K562 (cell line): ENCODE results near the gene ZMPSTE24. TPM values are rescaled to one million over a fixed set of nuclear protein-coding genes. Genes with fewer than 3 reads are reported as not detected.

Experiments
- ADNP ChIP-seq: fragments of 200-800 bp; sonication (Bioruptor generic); IDR thresholded peaks from 2 replicates; pipeline ENCODE4 v1.6.1; 2016; ENCODE audit warnings: missing genetic modification characterization, missing compliant biosample characterization
- ARID1B ChIP-seq: fragments of 450-650 bp; IDR thresholded peaks from 2 replicates; pipeline ENCODE4 v1.6.1; 2016; ENCODE audit warnings: antibody characterized with exemption, mild to moderate bottlenecking, inconsistent platforms
- JUND ChIP-seq, 2 experiments: IDR thresholded peaks; 2 replicates in 1 of 2; 3 replicates in 1 of 2; pipeline ENCODE4 v1.6.1; 2011; ENCODE audit warnings: borderline replicate concordance in 2 of 2, low read depth in 2 of 2, low read length in 2 of 2, improper control_type of control experiment in 1 of 2, missing biosample characterization in 1 of 2, missing genetic modification characterization in 1 of 2, missing genetic modification reagents in 1 of 2
- MEIS2 ChIP-seq: fragments of 450-650 bp; IDR thresholded peaks from 2 replicates; pipeline ENCODE4 v1.6.1; 2014; ENCODE audit warnings: mild to moderate bottlenecking; ENCODE audit not compliant: partially characterized antibody
- TAL1 ChIP-seq: fragments of 450-650 bp; IDR thresholded peaks from 2 replicates; pipeline ENCODE4 v1.6.1; 2016; ENCODE audit warnings: mild to moderate bottlenecking
- TCF3 ChIP-seq: sonication (generic); formaldehyde crosslinking; IDR thresholded peaks from 2 replicates; pipeline ENCODE4 v1.4.0; 2020; ENCODE audit warnings: mild to moderate bottlenecking, missing genetic modification reagents
- TEAD4 ChIP-seq, 2 experiments: sonication (generic) in 1 of 2; formaldehyde crosslinking in 1 of 2; IDR thresholded peaks; 2 replicates each; pipeline versions ENCODE4 v1.6.1 to v1.8.0; 2012 to 2022; ENCODE audit warnings: borderline replicate concordance in 1 of 2, inconsistent platforms in 1 of 2, low read length in 1 of 2, mild to moderate bottlenecking in 1 of 2, missing genetic modification reagents in 1 of 2
- ZNF518B ChIP-seq: fragments of 250-450 bp; sonication (Bioruptor Pico); IDR thresholded peaks from 2 replicates; pipeline ENCODE4 v1.5.0; 2021; ENCODE audit warnings: mild to moderate bottlenecking, moderate library complexity
- polyA plus RNA-seq, 8 experiments: library from polyadenylated mRNA; depleted of rRNA in 4 of 8; stranded (reverse) in 5 of 8; unstranded in 3 of 8; fragments of >200 nt; fragmentation: Nextera tagmentation in 2 of 8; fragmentation: Illumina TruSeq in 1 of 8; extraction: Ambion mirVana in 2 of 8; extraction: Trizol in 1 of 8; gene quantifications; 2 replicates each; pipeline versions ENCODE4 v1.2.1 to v1.2.3, GENCODE V29; 2011 to 2014; ENCODE audit warnings: inconsistent platforms in 1 of 8, missing spikeins in 1 of 8
- total RNA-seq, 7 experiments: library from RNA; depleted of rRNA in 6 of 7; stranded (reverse); fragments of >200 nt in 6 of 7; fragmentation: Illumina TruSeq in 2 of 7; extraction: Trizol in 2 of 7; gene quantifications; 2 replicates each; pipeline versions ENCODE4 v1.2.1 to v1.2.3, GENCODE V29; 2011 to 2021; ENCODE audit warnings: low replicate concordance in 1 of 7

The ZMPSTE24 gene
- total and polyA plus RNA-seq, 9 of the 15 experiments (the other 6 are each of a cell fraction or from before 2014, with no cell fraction given), result 30.7 to 75.9 (median 64.3) TPM

DNA sequence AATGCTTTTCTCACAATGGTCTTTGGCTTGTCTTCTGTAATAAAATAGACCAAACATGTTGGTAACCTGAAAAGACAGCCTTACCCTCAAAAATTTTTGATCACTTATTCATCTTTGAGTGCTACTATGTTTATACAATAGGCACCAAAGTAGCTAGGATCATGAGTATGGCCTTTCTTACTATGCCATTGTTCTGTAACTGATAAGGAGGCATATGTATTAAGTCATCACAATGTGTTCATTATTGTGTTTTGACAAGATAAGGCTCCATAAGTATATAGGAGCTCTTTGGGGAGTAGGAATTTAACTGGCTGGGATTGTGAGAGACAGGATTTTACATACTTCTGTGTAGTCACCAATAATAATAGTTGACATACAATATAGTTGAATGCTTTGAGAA is 9.6 kb upstream of the ZMPSTE24 start (continued):
- TF ChIP-seq ADNP (tag) (peak; percentile 41; the same call in 1 of the 2 replicates), JUND (IDR thresholded peaks at IDR 0.05; ENCODE audit: borderline replicate concordance, low read depth, low read length) (peak; percentile 39; the same call in 1 of the 2 replicates), JUND (tag; IDR thresholded peaks at IDR 0.05; ENCODE audit: borderline replicate concordance, low read depth, low read length) (peak; percentile 59; the same call in 1 of the 3 replicates), TAL1 (peak; percentile 57), ARID1B (peak; percentile 61), TEAD4 (IDR thresholded peaks at IDR 0.05; ENCODE audit: low read length) (peak; percentile 45; the same call in 1 of the 2 replicates), TEAD4 (CRISPR knock-in tag; IDR thresholded peaks at IDR 0.05; ENCODE audit: borderline replicate concordance) (no peak), ZNF518B (CRISPR knock-in tag) (no peak), TCF3 (peak; percentile 66), MEIS2 (peak; percentile 3)
